HG03558 (cell line): ENCODE measurements around the gene CTIF.

Source experiments
- ATAC-seq: cut with Tn5 transposase; IDR thresholded peaks from one replicate; pipeline ENCODE4 v1.9.1; 2021; ENCODE audit warnings: moderate number of reproducible peaks; ENCODE audit not compliant: unreplicated experiment; ENCODE audit errors: extremely low read depth

The CTIF gene

GRCh38 chr18:48736321-48737260 lies 197.8 kb downstream of the CTIF start:
- no peak for ATAC-seq

DNA sequence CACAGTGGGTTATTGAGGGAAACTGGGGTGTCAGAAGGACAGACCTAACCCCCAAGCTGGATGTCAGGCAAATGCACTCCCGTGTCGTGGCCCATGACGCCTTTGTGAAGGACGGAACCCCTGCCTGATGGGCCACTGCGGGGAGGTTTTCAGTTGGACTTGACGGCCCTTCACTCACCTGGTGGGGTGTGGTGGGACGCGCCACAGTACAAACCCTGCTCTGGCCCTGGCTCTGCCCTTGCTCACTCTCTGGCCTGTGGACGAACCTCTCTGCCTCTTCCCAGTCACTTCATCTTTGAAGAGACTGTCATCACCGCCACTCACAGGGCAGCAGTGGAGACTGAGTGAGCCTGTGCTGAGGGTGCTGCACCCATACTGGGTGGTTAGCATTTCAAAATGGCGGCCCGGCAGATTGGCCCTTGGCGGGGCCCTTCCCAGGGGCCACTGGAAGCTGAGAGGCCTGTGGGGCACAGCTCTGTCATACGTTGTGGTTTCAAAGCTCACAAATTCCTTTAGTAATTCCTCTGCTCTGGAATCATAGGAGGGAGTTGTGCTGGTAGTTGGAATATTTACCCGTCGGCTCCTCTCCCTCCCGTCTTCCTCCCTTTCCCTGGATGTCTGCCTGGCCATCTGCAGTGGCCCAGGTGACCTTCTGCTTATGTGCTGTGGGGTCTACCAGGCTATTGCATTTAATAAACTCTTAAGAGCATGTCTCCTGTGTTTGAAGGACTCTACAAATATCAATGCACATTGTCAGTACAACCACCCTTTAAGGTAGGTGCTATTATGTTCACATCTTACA lies 200.6 kb downstream of the CTIF start:
- no peak for ATAC-seq

DNA sequence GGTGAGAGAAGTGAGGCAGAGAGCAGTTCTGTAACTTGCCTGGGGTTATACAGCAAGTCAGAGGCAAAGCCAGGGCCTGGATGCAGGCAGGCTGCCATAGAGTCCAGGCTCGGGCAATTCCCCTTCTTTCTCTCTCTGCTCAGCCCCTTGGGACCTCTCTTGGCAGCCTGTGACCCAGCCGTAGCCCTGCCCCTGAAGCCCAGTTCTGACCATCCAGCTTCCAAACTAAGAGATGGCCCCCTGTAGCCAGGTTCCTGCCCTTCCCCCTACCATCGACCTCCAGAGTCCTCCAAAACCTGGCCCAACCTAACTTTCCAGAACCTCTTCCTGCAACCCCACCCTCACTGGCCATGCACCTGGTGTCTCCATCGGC lies 201.2 kb downstream of the CTIF start:
- no peak for ATAC-seq

DNA sequence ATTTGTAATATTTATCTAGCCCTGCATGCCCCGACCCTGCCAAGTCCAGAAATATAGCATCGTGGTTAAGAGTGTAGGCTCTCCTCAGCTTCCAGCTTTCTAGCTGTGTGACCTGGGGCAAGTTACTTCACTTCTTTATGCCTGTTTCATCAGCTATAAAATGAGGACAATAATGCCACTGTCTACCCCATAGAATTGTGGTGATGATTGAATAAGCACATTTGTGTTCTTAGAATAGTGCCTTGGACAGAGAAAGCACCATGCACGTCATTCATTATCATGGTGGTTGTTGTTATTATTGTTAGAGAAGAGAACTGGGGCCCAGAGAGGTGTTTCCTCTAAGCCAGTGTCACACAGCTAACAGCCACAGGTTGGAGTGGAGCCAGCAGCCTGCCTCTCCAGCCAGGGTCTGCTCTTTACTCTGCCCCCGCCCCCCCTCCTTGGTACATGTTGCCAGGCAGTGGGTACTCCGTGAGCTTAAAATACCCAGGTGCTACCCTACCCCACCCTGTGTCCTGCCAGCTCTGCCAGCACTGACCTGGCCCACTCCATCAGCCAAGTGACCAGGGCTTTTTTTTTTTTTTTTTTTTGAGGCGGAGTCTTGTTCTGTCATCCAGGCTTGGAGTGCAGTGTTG lies 202.1 kb downstream of the CTIF start:
- no peak for ATAC-seq

GRCh38 chr18:48741866-48742265 lies 203.0 kb downstream of the CTIF start:
- no peak for ATAC-seq

DNA sequence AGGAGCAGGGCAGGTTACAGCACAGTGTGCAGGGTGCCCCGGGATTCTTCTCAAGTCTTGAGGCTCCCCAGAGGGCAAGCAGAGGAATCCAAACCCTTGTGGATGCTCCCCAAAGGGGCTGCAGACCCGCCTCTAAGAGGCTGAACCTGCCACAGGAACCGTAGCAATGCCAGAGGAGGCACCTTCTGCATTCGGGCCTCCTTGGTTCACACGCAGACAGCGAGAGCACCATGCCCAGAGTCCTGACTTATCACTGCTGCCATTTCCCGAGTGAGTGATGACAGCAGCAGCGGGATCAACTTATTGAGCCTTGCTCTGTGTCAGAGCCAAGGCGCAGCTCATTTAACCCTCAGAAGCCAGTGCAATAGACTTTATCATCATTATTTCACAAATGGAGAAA lies 203.5 kb downstream of the CTIF start:
- no peak for ATAC-seq

GRCh38 chr18:48742706-48743475 lies 204.1 kb downstream of the CTIF start:
- no peak for ATAC-seq

GRCh38 chr18:48743886-48744285 lies 205.1 kb downstream of the CTIF start:
- ATAC-seq, result no peak

- ATAC-seq, result no peak
Observed at GRCh38 chr18:48745293-48745692, 206.5 kb downstream of the CTIF start.

- no peak for ATAC-seq
Observed at GRCh38 chr18:48749768-48750167, 210.9 kb downstream of the CTIF start.

- no peak for ATAC-seq
Observed at GRCh38 chr18:48750485-48751175, 211.8 kb downstream of the CTIF start.

GRCh38 chr18:48751727-48752468 lies 213.1 kb downstream of the CTIF start:
- no peak for ATAC-seq

DNA sequence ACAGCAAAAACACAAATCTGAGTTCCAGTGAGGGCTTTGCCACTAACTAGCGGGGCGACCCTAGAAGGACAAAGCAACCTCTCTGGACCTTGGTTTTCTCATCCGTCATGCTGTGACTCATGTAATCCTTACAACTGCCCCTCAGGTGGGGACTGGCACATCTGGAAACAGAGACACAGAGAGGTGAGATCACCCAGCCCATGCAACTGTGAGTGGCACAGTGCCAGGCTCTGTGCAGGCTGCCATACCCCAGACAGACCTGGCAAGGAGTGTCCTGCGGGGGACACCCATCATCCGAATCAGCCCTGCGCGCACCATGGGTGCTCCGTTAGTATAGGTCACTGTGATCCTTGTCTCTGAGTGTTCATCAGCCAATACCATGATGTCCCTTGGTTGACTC lies 213.6 kb downstream of the CTIF start:
- ATAC-seq, result no peak

- no peak for ATAC-seq
Observed at GRCh38 chr18:48752928-48753327, 214.1 kb downstream of the CTIF start.

- no peak for ATAC-seq
Observed at GRCh38 chr18:48753691-48754090, 214.9 kb downstream of the CTIF start.

DNA sequence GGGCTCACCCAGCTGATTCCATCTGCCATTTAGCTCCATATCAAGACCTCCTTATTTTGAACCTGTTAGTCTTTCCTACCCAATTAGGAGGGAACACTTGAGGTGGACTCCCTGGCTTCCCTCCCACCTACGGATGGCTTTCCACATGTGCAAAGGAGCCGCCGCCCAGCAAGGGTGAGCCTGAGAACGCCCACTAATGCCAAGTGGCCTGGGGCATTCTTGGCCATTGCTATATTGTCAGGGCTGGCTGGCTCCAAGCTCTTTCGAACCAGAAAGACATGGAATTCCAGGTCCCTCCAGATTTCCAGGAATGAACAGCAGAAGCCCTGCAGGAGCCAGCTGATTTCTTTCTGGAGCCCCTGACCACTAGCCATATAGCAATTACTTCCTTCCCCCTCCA lies 215.7 kb downstream of the CTIF start:
- ATAC-seq, result no peak

- ATAC-seq, result no peak
Observed at GRCh38 chr18:48754993-48755473, 216.2 kb downstream of the CTIF start.

- no peak for ATAC-seq
Observed at GRCh38 chr18:48756511-48757226, 217.8 kb downstream of the CTIF start.
